GM21367 (cell line): ENCODE results near the gene NCAM1.

Experiments
- ATAC-seq: cut with Tn5 transposase; IDR thresholded peaks from one replicate; pipeline ENCODE4 v1.9.1; 2021; ENCODE audit not compliant: unreplicated experiment

Gene NCAM1

GRCh38 chr11:113166280-113166679 lies 205.1 kb downstream of the NCAM1 start:
- no peak for ATAC-seq

- ATAC-seq: no peak
These were observed 206.4 kb downstream of the NCAM1 start for GRCh38 chr11:113167599-113167998.

GRCh38 chr11:113168354-113169342 lies 207.4 kb downstream of the NCAM1 start:
- ATAC-seq: no peak

DNA sequence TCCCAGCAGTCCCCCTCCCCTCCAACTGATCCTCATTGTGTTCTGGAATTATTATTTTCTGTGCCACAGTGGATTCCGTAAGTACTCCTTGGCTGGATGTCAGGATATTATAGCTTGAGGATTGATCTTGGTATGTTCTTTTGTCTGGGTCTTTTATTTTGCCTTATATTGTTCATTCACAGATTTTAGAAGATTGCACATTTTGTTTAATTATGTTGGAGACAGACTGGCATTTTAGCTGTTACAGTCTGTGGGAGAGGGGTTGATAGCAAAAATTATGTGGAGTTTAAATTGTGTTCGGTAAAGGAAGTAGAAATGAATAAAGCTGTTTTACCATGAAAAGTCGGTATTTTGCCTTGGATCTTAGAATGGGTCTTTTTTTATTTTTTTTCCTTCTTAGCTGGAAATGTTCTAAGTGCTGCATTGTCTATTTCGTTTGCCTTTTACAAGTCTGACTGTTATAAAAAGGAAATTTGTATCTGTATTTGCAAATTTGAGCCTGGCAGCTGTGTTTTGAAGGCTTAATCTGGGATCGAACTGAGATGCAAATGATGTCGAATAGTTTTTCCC lies 211.2 kb downstream of the NCAM1 start:
- no peak for ATAC-seq

- no peak for ATAC-seq
These were observed 211.9 kb downstream of the NCAM1 start for GRCh38 chr11:113173126-113173525.

GRCh38 chr11:113174882-113175281 lies 213.7 kb downstream of the NCAM1 start:
- ATAC-seq: no peak

- no peak for ATAC-seq
These were observed 215.6 kb downstream of the NCAM1 start for GRCh38 chr11:113176599-113177360.

DNA sequence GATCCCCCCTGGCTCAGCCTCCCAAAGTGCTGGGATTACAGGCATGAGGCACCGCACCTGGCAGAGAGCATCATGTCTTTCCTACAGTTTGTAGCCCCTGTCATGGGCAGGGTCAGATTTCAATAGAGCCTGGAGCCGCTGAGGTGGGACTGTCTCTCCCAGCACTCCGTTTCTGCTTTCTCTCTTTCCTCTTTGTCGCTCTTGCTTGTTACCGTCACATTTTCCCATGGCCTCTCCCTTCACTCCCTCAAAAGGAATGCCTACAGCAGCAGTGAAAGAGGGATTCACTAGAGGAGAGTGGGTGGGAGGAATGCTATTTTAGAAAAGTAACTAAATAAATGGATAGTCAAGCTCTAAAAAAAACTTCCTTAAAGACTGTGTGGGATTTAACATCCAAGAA lies 216.5 kb downstream of the NCAM1 start:
- no peak for ATAC-seq

GRCh38 chr11:113178381-113179070 lies 217.3 kb downstream of the NCAM1 start:
- ATAC-seq: no peak

GRCh38 chr11:113179181-113179704 lies 218.0 kb downstream of the NCAM1 start:
- ATAC-seq: no peak

GRCh38 chr11:113181094-113181493 lies 219.9 kb downstream of the NCAM1 start:
- ATAC-seq: no peak

- no peak for ATAC-seq
These were observed 221.1 kb downstream of the NCAM1 start for GRCh38 chr11:113182288-113182687.

DNA sequence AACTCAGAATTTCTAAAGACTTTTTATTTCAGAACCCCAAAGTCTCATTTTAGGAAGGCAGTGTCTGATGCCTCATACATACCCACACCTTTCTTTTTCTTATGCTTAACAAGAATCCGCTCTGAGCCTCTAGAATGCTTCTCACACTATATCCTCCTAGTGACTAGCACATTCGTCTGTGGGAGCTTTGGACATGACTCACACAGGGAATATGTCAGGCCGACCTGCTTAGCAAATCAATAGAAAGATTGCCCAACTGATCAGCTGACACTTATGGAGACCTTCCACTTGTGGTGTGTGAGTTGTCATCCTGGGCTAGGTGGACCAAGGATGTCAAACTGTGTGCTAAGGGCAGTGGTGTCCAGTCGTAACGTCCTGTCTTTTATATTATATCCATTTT lies 223.3 kb downstream of the NCAM1 start:
- ATAC-seq: no peak

- ATAC-seq: peak; percentile 55
These were observed 227.2 kb downstream of the NCAM1 start for GRCh38 chr11:113188371-113188834.

DNA sequence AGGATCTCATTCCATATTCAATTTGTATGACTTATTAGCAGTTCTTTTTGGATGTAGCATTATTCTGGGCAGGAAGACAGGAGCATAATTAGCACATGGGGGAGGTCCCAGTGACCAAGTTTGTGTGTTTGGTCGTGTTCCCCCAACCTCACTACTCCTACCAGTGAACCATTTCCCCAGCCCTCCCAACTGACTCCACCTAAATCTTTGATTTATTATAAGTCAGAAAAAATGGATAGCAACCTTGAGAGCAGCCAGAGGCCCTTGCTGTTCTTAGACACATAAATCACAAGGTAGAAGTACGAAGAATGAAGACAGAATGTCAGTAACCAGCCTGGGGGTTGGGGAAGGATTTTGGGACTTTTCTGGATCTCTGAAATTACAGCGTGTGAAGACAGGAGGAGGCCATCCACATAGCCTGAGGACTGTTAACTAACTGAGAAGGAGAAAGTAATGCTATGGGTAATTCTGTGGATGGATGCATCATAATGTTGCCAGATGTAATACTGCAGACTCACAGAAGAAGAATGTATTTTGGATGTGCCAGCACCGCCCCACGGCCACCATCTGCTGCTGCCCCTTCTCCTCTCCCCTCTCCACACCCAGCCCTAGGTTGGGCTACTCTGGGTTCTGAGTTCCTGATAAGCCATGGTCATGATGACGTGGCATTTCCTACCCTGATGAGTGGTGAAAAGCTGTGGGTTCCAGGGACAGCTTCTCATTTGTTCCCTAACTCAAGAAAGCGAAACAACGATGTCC lies 228.9 kb downstream of the NCAM1 start:
- ATAC-seq: no peak

GRCh38 chr11:113192121-113192925 lies 231.1 kb downstream of the NCAM1 start:
- no peak for ATAC-seq

DNA sequence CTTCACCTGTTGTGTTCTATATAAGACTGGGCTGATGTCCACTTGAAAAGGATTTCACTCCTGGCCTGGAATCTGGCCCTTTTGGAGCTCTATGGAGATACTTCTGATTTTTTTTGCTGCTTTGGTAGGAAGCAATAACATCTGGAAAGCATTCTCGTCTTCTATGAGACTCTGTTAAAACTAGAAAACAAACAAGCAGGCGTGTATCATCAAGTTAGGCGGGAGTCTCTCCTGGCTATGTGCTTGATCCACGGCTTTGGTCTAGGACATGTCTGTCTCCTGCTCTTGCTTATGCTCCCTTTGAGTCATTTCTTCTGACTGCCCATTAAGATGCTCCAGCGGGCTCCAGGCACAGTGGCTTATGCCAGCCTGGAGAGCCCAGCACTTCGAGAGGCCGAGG lies 231.8 kb downstream of the NCAM1 start:
- no peak for ATAC-seq

DNA sequence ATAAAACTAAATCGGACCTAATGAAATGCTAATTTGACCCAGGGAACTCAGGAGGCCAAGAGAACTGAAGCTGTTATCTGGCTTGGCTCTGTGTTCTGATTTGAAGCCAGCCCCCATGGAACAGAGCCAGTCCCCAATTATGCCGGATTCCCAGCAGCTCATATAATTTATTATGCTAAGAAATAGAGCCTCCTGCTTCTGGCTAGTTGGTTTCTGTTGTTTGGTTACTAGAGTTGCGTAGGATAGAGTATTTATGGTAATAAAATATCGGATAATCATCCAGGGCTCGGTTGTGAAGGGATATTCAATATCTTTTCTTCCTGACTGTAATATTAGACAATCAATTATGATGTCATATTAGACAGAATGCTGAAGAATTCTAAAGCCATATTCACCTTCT lies 232.7 kb downstream of the NCAM1 start:
- ATAC-seq: no peak

DNA sequence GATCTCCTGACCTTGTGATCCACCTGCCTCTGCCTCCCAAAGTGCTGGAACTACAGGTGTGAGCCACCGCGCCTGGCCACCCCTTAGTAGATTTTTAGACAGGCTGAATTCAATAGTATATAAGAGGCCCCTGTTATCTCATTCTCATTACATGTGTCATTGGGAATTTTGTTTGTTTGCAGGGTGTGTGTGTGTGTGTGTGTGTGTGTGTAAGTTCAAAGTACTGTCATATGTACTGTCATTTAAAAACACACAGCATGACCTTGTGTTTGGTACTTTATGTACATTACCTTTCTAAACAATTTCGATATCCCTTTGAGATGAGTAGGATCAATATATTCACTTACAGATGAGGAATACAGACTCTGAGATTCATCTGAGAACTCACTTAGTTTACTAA lies 234.5 kb downstream of the NCAM1 start:
- ATAC-seq: no peak
